CD1c-positive myeloid dendritic cell (primary cell): ENCODE results near the gene PTGDR2.

Source experiments
- DNase-seq: peaks from one replicate; pipeline ENCODE4 v3.0.0-alpha.2; 2016; ENCODE audit errors: extremely low spot score

Gene PTGDR2

GRCh38 chr11:60874421-60875365 is 18.9 kb upstream of the PTGDR2 start:
- DNase-seq, result no peak

DNA sequence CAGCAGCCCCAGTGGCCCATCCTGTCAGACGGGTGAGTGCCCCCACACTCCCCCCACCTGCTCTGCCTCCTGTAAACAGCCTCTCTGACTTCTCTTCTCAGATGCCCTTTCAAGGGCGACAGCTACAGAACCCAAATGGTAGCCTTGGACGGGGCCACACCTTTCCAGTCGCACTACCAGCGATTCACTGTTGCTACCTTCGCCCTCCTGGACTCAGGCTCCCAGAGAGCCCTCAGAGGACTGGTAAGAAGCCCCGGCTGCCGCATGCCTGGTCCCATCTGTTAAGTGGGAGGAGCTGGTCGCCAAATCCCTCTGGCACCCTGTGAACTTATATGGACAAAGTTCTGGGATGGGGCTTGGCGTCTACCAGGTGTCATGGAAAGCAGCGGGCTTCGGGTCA is 17.8 kb upstream of the PTGDR2 start:
- DNase-seq, result no peak

DNA sequence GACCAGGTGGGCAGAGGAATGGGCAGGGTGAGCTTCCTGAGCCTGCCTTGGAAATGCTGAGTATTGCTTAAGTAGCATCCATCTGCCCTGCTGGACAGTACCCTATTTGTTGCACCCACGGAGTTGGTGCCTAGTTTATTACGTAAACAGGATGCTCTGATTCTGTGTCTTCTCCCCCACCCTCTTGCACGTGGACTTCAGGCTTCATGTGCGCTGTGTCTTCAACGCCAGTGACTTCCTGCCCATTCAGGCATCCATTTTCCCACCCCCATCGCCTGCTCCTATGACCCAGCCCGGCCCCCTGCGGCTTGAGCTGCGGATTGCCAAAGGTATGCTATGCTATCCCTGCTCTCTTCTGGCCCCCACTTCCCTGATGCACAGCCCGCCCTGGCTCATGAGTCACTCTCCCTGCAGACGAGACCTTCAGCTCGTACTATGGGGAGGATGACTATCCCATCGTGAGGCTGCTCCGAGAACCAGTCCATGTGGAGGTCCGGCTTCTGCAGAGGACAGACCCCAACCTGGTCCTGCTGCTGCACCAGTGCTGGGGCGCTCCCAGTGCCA is 17.3 kb upstream of the PTGDR2 start:
- DNase-seq, result peak; percentile 26

DNA sequence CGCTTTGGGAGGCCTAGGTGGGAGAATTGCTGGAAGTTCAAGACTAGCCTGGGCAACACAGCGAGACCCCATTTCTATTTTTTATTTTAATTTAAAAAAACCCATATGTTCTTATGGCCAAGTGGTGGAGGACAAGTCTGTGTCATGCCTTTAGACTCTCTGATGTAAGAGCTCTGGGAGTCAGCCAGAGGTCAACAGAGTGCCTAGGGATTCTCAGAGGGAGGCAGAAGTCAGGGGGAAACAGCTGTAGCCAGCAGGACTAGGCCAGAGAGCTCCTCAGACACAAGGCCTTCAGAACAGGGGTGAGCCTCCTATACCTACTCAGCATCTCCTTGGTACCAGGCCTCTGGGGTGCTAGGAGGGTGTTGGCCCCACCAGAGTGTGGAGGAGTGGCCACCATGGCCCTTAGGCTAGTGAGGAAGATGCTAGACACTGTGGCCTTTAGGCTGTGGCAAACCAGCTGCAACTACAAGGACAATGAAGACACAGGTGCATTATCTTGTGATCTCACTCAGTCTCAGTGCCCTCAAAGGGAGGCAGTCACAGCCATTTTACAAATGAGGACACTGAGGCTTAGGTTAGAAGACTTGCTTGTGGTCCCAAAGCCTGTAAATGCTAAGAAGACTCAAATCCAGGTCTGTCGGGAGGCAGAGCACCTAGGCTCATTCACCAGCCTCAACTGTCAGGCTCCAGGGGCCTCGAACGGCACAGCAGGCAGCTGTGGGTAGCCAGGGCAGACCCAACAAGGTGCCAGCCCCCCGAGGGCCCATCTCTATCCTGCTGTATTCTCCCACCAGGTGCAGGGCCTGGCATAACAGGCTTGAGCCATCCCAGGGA is 16.6 kb upstream of the PTGDR2 start:
- DNase-seq, result no peak

GRCh38 chr11:60871378-60872061 is 15.8 kb upstream of the PTGDR2 start:
- DNase-seq, result no peak

- no peak for DNase-seq
Measured at GRCh38 chr11:60870733-60871377, 15.1 kb upstream of the PTGDR2 start.

DNA sequence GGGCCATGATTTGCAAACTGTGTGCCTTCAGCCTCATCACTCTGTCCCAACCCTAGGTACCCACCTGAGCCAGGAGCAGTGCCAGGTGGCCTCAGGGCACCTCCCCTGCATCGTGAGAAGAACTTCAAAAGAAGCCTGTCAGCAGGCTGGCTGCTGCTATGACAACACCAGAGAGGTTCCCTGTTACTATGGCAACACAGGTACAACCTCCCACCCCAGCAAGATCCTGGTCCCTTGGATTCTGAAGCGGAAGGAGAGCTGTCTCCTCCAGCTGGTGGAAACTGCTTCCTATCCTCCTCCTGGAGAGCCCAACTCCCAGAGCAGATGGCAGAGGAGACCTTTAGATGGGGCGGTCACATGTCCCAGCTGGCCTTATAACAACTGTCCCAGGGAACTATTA is 14.5 kb upstream of the PTGDR2 start:
- no peak for DNase-seq

DNA sequence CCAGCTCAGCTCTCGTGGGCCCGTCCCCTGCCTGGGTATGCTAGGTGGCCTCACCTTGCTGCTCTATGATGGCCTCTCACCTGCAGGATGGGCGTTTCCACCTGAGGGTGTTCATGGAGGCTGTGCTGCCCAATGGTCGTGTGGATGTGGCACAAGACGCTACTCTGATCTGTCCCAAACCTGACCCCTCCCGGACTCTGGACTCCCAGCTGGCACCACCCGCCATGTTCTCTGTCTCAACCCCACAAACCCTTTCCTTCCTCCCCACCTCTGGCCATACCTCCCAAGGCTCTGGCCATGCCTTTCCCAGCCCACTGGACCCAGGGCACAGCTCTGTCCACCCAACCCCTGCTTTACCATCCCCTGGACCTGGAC is 13.7 kb upstream of the PTGDR2 start:
- no peak for DNase-seq

- DNase-seq, result no peak
Measured at GRCh38 chr11:60868682-60869450, 13.1 kb upstream of the PTGDR2 start.

- no peak for DNase-seq
Measured at GRCh38 chr11:60867871-60868681, 12.3 kb upstream of the PTGDR2 start.

- no peak for DNase-seq
Measured at GRCh38 chr11:60866911-60867870, 11.4 kb upstream of the PTGDR2 start, which contains the start of gene ZP1. Gene ZP1, plus strand, starts transcription at chr11:60867542. Its CDS starts 20 bp downstream, at chr11:60867562.

- DNase-seq, result no peak
Measured at GRCh38 chr11:60864856-60865513, 9.2 kb upstream of the PTGDR2 start.

DNA sequence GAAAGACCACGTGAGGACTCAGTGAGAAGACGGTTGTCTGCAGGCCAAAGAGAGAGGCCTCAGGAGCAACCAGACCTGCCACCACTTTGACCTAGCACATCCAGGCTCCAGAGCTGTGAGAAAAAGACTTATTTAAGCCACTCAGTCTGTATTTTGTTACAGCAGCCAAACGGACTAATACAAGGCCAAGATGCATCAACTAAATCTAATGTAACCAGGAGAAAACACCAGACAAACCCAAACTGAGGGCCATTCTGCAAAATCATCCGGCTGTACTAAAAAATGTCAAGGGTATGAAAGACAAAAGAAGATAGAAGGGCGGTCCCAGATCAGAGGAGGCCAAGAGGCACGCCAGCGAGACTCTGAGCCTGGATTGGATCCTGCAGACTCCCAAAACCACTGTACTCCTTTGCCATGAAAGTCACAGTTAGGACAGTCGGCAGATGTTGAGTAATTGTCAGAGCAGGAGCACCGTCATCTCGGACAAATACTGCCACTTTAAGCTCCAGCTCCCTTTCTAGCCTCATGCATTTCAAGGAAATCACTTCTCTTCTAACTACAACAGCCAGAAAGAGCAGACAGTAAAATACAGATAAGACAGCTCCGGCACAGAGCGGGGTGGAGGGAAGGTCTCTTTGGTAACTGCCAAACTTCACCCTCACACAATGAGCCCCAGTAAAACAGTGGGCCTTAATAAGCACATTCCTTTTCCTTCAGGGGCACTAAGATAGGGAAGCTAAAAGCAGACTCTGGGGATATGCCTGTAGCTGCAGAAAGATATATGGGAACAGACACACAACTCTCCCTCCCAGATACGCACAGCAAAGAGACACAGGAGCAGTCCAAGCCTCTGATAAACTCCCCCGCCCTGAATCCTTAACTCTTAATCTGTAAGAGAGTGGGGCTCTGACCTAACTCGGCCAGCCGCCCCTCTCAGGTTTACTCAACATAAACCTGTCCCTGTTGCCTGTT is 8.1 kb upstream of the PTGDR2 start:
- no peak for DNase-seq

DNA sequence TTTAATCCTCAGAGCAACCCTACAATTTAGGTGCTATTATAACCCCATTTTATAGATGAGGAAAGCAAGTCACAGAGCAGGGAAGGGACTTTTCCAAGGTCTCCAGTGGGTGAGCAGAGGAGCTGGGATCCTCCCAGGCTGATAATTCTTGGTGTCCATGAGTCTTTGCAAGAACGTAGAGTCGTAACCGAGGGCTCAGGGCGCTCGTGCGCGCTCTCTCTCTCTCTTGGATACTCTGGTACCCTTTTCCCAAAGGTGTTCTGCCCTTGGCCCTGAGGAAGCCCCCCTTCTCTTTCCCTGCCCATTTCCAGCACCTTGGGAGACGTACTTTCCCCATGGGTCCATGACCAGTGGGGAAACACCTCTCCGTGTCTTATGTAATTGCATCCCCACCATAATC is 6.4 kb upstream of the PTGDR2 start:
- DNase-seq, result no peak

DNA sequence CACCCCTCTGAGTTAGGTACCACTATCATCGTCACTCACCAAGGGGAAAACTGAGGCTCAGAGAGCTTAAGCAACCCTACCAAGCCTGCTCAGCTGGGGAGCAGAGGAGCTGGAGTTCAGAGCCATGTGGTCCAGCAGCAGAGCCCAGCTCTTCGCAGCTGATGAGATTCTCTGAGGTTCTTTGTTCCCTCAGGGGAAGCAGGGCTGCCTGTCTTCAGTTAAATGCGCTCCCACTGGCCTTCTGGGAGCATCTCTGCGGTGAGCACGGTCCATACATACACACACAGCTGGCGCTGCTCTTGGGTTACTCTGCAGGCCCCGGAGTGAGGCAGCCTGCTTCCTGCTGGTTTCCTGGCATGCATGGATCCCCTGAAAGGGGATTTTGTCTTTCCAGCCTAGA is 5.2 kb upstream of the PTGDR2 start:
- no peak for DNase-seq

- DNase-seq, result no peak
Measured at GRCh38 chr11:60859616-60860250, 4.0 kb upstream of the PTGDR2 start.
